HepG2 (cell line): ENCODE measurements around the gene USP2. TPM values are rescaled to one million over a fixed set of nuclear protein-coding genes. Genes with fewer than 3 reads are reported as not detected.
A peak's percentile ranks its signal among the peaks of the same experiment; 100 is the strongest.

Experiments
- BRCA1 ChIP-seq: sonication (generic); formaldehyde crosslinking; IDR thresholded peaks from 2 replicates; pipeline ENCODE4 v1.4.0; 2020; ENCODE audit warnings: missing genetic modification reagents
- BRF2 ChIP-seq: sonication (generic); formaldehyde crosslinking; IDR thresholded peaks from 2 replicates; pipeline ENCODE4 v1.8.1; 2022; ENCODE audit warnings: mild to moderate bottlenecking, missing genetic modification reagents
- EP300 ChIP-seq, 3 experiments: sonication (generic) in 1 of 3; formaldehyde crosslinking in 1 of 3; IDR thresholded peaks; 2 replicates each; pipeline versions ENCODE4 v1.5.1 to v1.6.1; 2011 to 2020; ENCODE audit warnings: low read depth in 2 of 3, low read length in 2 of 3, borderline replicate concordance in 1 of 3, improper control_type of control experiment in 1 of 3, mild to moderate bottlenecking in 1 of 3, missing genetic modification reagents in 1 of 3, moderate library complexity in 1 of 3
- ERF ChIP-seq: IDR thresholded peaks from 2 replicates; pipeline ENCODE4 v1.6.1; 2018; ENCODE audit warnings: missing biosample characterization, missing genetic modification reagents
- FOXP4 ChIP-seq: sonication (generic); formaldehyde crosslinking; IDR thresholded peaks from 2 replicates; pipeline ENCODE4 v1.4.0; 2020; ENCODE audit warnings: missing genetic modification reagents
- GRHL1 ChIP-seq: sonication (generic); formaldehyde crosslinking; conservative IDR thresholded peaks from 2 replicates; pipeline ENCODE4 v1.8.0; 2022; ENCODE audit warnings: missing genetic modification reagents
- HNF4A ChIP-seq: sonication (generic); formaldehyde crosslinking; IDR thresholded peaks from 2 replicates; pipeline ENCODE4 v1.4.0; 2020; ENCODE audit warnings: missing genetic modification reagents
- MIXL1 ChIP-seq: IDR thresholded peaks from 2 replicates; pipeline ENCODE4 v1.6.1; 2016
- NCOA1 ChIP-seq: sonication (generic); formaldehyde crosslinking; IDR thresholded peaks from 2 replicates; pipeline ENCODE4 v1.9.0; 2021; ENCODE audit warnings: missing genetic modification reagents
- PREB ChIP-seq: sonication (generic); formaldehyde crosslinking; IDR thresholded peaks from 2 replicates; pipeline ENCODE4 v1.4.0; 2020; ENCODE audit warnings: missing genetic modification reagents
- SNAPC4 ChIP-seq: sonication (generic); formaldehyde crosslinking; IDR thresholded peaks from 2 replicates; pipeline ENCODE4 v1.4.0; 2020; ENCODE audit warnings: mild to moderate bottlenecking, missing genetic modification reagents
- ZKSCAN8 ChIP-seq: IDR thresholded peaks from 2 replicates; pipeline ENCODE4 v1.6.1; 2016; ENCODE audit warnings: borderline replicate concordance, missing genetic modification reagents, missing compliant biosample characterization
- ZNF225 ChIP-seq: sonication (generic); formaldehyde crosslinking; IDR thresholded peaks from 2 replicates; pipeline ENCODE4 v1.4.0; 2020; ENCODE audit warnings: mild to moderate bottlenecking, missing genetic modification reagents
- ZNF382 ChIP-seq: sonication (generic); formaldehyde crosslinking; IDR thresholded peaks from 2 replicates; pipeline ENCODE4 v1.5.0; 2020; ENCODE audit warnings: missing genetic modification reagents, mild to moderate bottlenecking, borderline replicate concordance
- ZNF503 ChIP-seq: sonication (generic); formaldehyde crosslinking; IDR thresholded peaks from 2 replicates; pipeline ENCODE4 v1.4.0; 2020; ENCODE audit warnings: missing genetic modification reagents
- ZSCAN12 ChIP-seq: sonication (generic); formaldehyde crosslinking; IDR thresholded peaks from 2 replicates; pipeline ENCODE4 v1.9.0; 2021; ENCODE audit warnings: mild to moderate bottlenecking, missing genetic modification reagents
- ZSCAN20 ChIP-seq: sonication (generic); formaldehyde crosslinking; IDR thresholded peaks from 2 replicates; pipeline ENCODE4 v1.4.0; 2020; ENCODE audit warnings: missing genetic modification reagents, mild to moderate bottlenecking, borderline replicate concordance
- polyA plus RNA-seq, 8 experiments: library from polyadenylated mRNA; depleted of rRNA in 3 of 8; stranded (reverse) in 7 of 8; unstranded in 1 of 8; fragments of >200 nt; fragmentation: Illumina TruSeq in 4 of 8; extraction: Trizol in 4 of 8; gene quantifications; 2 replicates each; pipeline versions ENCODE4 v1.2.1 to v1.2.3, GENCODE V29; 2011 to 2016; ENCODE audit warnings: low read depth in 4 of 8, missing spikeins in 1 of 8, mixed read lengths in 1 of 8; ENCODE audit not compliant: insufficient read depth in 1 of 8
- total RNA-seq, 5 experiments: library from RNA; depleted of rRNA; stranded (reverse); fragments of >200 nt; fragmentation: Illumina TruSeq; extraction: Trizol; gene quantifications; 2 replicates each; pipeline ENCODE4 v1.2.3, GENCODE V29; 2016; ENCODE audit warnings: low read depth in 1 of 5

The USP2 gene
- total and polyA plus RNA-seq, 2 of the 13 experiments (the other 11 are each of a cell fraction or from before 2014, with no cell fraction given) = 2.5 to 6.0 TPM

- TF ChIP-seq SNAPC4 (no peak), GRHL1 (no peak), PREB (CRISPR knock-in tag) (no peak), NCOA1 (no peak), EP300 (IDR thresholded peaks at IDR 0.05; ENCODE audit: low read depth in 2 of 2, low read length in 2 of 2) (peak in 1 of 2 experiments; percentile 27; a peak in 1 of 4 replicates), EP300 (CRISPR knock-in tag; IDR thresholded peaks at IDR 0.05; ENCODE audit: borderline replicate concordance) (no peak), HNF4A (peak; percentile 44), BRCA1 (no peak), ZKSCAN8 (CRISPR knock-in tag) (0 out of 2 replicates have a peak, but pooled peaks have one; percentile 29), MIXL1 (CRISPR knock-in tag) (peak; percentile 19; the same call in 1 of the 2 replicates), ZNF225 (no peak), ZSCAN12 (CRISPR knock-in tag) (no peak), ZNF382 (CRISPR knock-in tag) (no peak), ERF (peak; percentile 53; the same call in 1 of the 2 replicates), BRF2 (CRISPR knock-in tag) (no peak), ZNF503 (CRISPR knock-in tag) (no peak), ZSCAN20 (CRISPR knock-in tag) (no peak), FOXP4 (CRISPR knock-in tag) (no peak)
Observed at GRCh38 chr11:119352857-119353260, 28.6 kb downstream of the USP2 start (continued).
